ENCODE measurements around the gene EXO1.

Gene EXO1

DNA sequence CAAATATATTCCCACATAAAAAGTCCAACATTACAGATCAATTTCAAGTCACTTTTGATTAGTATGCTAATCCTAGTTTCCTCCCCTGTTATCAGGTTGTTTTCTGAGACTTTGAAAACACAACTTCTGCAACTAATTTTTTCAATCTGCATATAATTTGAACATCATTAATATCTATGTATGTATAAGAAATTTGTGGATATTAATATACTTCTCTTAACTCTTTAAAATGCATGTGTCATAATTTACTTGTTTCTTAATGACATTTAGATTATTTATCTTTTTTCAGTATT lies 48.6 kb downstream of the EXO1 start:
- DNase-seq = no peak

DNA sequence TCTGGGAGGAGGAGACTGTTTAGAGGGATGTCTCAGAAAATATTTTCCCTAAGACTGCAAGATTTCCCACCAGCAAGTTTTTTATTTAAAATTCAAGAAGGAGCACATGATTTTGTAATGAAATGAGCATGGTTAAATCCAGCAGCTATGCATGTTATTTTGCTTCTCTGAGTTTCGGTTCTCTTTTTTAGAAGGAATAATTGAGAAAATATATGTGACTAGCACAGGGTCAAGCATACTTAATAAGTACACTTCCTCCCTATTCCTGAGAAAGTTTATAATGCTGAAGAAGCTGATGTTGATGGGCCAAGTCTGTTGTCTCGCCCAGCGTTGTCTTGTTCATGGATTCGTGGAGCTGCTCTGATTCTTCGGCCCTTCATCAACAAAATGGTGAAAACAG lies 51.2 kb downstream of the EXO1 start:
- no peak for DNase-seq

DNA sequence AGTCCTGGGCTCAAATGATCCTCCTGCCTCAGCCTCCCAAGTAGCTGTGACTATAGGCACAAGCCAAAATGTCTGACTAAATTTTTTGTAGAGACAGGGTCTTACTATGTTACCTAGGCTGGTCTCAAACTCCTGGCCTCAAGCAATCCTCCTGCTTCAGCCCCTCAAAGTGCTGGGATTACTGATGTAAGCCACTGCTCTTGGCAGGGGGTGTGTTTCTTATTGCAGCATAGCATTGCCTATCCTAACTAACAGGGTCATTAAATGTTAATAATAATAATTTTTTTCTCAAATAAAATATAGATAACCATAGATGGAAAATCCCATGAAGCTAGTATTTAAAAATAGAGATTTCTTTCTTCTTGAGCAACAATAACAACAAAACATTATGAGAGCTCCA lies 52.4 kb downstream of the EXO1 start:
- DNase-seq = no peak

DNA sequence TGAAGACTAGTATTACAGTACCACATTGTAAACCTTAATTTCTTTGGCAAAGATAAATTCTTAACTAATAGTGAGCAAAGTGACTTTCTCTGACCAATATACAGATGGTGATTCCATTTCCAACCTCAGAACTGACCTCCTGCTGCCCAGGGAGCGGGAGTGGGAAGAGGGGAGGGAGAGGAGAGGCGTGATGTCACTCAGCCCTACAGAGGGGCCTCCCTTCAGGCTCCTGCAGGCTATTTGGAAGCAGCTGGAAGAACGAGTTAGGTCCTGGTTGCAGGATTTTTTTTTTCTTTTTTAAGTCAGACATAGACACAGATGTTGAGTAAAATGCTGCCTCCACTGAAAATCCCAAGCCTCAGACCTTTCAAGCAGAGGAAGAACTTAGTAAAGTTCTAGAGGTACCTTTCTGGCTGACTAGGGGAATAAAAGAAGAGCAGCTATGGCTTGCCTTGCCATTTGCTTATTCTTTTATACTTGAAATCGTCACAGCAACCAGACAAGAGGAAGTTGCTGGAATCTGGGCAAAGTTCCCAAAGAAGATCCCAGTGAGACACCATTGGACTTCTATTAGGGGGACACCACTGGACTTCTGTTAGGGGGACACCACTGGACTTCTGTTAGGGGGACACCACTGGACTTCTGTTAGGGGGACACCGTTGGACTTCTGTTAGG lies 54.5 kb downstream of the EXO1 start:
- peak; percentile 2 to 25 for DNase-seq

DNA sequence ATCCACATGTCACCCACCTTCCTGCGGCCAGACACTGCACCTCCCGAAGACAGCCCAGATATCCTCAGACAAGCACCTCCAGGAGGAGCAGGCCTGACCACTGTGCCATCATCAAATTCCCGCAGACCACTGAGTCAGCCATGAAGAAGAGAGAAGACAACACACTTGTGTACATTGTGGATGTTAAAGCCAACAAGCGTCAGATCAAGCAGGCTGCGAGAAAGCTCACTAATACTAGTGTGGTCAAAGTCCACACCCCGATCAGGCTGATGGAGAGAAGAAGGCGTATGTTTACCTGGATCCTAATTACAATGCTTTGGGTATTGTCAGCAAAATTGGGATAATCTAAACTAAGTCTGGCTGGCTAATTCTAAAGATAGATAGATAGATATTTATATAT lies 68.2 kb downstream of the EXO1 start:
- no peak for DNase-seq

DNA sequence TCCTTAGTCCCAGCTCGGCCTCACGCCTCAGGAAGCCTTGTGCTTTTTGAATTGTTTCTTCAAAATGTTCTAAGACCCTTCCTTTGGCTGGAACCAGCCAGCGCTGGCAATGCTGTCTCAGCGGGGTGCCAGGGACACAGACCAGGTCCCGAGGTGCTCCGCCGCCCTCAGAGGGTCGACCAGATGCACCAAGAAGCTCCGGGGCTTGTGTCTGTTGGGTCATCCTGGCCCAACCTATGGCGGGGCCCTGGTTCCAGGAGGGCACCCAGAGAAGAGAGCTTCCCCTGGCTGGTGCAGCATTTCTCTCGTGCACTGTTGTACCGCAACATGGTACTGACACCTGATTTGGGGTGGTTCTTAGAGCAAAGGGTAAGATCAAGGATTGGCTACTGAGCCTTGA lies 69.5 kb downstream of the EXO1 start:
- DNase-seq = no peak

DNA sequence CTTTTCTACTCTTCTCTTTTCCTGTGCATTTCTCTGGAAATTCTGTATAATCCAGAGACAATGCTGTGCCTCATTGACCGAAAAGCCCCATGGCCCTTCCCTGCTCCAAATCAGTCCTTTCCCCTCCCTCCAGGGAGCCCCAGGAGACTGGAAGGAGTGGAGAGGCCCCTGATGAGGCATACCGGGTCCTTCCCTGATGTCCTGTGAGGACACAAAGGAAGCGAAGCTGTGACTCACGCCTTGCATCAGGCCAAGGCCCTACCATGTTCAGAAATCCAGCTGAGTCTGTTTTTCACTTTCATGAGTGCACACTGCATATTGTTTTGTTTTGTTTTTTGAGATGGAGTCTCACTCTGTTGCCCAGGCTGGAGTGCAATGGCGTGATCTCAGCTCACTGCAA lies 70.9 kb downstream of the EXO1 start:
- DNase-seq = no peak

DNA sequence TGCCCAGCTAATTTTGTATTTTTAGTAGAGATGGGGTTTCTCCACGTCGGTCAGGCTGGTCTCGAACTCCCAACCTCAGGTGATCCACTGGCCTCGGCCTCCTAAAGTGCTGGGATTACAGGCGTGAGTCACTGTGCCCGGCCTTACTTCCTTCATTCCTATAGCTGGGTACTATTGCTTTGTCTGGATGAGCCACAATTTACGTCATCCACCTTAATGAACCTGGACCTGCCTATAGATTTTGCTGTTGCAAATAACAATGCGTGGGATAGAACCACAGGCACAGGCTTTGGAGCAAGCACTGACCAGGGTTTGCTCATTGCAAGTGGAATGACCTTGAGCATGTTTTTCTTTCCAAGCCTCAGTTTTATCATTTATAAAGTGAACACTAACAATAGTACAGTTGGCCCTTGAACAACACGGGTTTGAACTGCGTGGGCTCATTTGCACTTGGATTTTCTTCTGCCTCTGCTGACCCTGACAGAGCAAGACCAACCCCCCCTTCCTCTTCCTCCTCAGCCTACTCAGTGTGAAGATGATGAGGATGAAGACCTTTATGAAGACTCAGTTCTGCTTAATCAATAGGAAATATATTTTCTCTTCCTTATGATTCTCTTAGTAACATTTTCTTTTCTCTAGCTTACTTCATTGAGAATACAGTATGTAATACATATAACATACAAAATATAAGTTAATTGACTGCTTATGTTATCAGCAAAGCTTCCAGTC lies 76.2 kb downstream of the EXO1 start:
- DNase-seq = no peak

DNA sequence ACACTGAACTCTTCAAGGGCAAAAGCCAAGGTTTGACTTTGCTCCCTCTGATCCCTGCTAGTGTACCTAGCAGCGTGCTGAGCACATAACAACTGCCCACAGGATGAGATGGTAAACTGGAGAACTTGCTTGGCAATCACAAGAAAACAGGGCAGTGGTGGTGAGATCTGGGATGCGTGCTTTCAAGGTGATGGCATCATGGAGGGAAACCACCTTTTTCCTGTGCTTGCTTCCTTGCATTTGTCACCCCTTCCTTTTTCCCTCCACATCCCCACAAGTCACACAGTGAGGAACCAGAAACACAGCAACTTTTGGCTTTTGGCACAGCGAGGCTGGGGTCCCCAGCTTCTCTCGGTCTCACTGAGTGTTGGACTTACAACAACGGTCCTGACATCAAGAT lies 78.1 kb downstream of the EXO1 start:
- no peak for DNase-seq

- DNase-seq = no peak
Measured at GRCh38 chr1:241927321-241927720, 79.3 kb downstream of the EXO1 start.

GRCh38 chr1:241932845-241933244 lies 84.8 kb downstream of the EXO1 start:
- DNase-seq = no peak

DNA sequence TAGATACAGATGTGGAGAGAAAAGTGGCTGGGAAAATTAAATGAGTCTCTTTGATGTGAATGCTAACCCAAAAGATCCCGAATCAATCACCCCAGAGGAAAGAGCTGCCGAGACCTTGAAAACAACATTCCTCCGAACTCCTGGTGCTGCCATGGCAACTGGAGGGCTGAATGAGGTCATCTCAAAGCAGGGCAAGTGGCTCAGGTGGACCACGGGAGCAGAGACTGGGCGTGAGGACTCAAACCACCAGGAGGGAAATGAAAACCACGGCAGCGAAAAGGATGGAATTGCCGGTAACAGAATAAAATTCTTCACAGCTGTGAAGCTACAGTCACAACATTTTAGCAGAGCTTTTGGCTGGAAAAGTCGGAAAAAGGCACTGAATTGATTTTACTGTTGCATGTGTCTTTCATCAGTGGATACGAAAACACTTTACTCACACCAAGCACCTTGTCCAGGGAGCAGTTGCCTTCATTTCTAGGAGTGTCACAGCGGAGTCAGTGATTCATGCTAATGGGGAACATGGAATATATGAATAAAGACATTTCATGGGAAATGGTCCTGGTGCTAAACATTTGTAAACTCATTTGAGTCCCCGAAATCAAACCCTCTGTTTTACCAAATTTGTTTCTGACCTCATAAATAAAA lies 86.3 kb downstream of the EXO1 start:
- no peak for DNase-seq

DNA sequence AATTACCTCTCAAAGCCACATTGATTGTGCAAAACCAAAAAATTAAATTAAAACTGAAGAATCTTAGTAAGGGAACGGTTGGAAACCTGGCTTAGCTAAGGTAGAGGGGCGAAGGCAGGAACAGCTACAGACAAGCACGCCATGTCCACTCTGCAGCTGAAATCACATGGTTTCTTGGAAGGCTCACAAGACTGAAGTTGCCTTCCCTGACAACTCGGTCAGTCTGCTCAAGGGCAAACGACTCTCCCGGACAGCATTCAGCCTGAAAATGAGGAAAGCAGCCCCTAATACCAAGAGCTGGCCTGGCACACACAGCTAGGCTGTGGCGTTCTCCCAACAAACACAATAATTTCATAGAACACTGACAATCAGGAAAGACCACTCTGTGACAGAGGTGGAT lies 86.9 kb downstream of the EXO1 start:
- no peak for DNase-seq
